GM19099 (cell line): Measurements from ENCODE around the gene NKD1.

Source experiments
- POLR2A ChIP-seq: IDR thresholded peaks from 3 replicates; pipeline ENCODE4 v1.6.1; 2011; ENCODE audit warnings: low read depth; ENCODE audit not compliant: insufficient read length; ENCODE audit errors: extremely low read depth

Gene NKD1

DNA sequence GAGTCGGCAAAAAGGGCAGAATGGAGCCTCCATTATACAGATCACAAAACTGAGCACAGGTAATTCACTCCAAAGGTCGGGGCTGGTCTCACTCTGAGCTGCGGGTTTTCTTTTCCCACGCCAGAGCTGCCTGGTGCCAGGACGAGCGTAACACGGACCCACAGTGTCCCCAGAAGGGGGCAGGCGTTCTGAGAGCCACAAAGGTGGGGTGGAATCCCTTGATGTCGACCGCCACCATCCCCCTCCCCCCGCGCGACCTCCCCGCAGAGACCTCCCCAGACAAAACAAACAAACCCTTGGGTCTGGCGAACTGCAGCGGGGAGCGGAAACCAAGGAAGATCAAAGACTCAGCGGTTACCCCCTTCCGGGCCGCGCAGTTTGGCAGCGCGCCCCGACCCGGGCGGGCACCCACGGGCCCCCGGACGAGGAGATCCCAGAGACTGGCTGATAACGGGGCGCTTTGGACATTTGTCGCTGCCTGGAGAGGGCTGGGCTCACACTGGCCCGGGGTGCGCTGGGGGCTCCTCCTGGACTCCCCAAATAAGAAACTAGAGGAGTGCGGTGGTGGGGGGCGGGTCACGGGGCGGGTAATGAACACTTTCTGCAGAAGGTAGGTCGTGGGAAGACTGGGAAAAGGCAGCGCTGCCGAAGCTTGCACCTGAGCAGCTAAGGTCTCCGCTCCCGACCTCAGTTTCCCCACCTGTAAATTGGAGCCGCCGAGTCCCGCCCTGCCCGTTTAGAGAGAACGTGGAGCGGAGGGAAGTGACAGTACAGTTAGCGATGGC, 664 bp upstream of the NKD1 start:
- no peak for TF ChIP-seq POLR2A

DNA sequence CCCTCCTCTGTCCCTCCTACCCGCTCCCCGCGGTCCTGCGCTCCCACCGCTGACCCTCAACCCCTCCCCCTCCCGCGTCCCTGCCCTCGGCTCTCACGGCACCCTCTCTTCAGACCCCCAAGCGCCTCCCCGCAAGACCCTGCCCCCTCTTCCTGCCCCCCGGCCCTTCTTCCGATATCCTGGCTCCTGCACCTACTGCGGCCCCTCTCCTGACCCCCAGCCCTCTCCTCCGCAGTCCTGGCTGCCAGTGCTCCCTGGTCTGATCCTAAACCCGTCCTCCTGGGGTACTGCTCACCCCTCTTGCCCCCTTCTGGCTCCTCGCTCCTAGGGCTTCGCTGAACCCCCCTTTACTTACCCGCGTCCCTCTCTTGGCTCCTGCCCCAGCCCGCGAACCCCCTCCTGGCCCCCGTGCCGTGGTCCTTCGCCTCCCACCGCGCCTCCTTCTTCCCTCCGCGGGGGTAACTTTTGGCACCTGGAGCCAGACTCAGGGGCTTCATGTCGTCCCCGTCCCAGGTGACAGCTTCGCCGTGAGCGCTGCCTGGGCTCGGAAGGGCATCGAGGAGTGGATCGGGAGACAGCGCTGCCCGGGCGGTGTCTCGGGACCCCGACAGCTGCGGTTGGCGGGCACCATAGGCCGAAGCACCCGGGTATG, 839 bp downstream of the NKD1 start:
- no peak for TF ChIP-seq POLR2A

DNA sequence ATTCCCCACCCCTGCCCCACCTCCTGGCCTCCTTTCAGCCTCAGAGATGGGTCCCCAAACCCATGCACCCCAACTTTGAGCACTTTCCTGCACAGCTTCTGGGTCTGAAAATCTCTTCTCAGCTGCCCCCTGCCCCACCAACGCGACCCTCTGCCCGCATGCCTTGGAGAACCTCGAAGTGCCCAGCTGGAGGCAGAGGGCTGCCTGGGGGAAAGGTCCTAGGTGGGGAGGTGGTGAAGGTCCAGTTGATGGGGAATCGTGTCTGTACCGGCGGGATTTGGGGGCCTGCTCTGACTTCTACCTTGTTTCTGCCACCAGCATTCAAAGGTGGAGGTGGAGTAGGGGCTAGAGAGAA, 1.3 kb downstream of the NKD1 start:
- TF ChIP-seq POLR2A = no peak

DNA sequence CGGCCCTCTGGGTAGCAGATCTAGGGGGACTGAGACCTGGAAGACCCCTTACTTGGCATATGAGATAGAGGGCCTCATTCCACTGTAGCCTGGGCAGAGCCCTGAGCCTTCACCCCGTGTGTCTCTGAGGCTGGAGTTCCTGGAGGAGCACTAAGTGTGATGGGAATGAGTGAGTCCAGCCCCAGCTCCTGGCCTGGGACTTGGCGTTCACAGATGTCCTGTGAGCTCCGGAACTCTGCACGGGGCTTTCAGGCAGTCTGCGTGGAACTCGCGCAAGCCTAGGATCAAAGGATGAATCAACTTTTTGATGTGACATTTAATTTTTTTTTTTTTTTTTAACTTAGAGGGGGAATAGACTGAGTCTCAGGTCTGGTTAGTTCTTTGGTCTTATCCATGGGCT, 1.8 kb downstream of the NKD1 start:
- TF ChIP-seq POLR2A = no peak

DNA sequence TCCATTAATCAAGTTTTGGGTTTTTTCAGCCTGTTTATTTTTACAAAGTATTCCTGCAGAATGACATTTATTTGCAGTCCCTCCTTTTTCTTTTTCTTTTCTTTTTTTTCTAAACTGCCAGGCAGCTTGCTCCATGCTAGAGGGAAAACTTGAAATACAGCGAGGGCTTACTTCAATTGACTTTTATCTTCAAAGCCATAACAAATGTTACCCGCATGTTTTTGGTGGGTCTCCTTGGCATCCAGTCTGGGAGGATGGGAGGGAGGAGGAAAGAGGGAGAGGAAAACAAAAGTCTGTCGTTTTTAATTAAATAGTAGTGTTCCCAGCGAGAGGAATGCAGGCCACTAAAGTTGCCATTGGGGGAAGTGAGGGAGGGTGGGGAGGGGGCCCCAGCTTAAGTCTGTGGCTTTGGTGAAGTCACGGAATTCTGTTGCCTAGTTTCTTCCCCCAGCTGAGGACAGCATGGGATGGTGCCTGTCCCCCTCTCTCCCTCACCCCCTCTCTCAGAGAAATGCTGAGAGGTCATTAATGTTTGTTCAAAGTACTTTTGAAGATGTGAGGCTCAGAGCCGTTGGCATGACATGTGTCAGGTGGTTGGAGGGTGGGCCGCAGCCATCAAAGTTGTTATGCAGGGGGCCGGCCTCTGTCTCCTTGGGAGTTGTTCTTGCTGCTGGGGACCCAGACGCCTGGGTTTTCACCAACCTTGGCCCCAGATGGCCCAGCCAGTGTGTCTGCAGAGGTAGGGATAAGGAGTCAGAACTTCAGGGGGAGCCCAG, 2.9 kb downstream of the NKD1 start:
- no peak for TF ChIP-seq POLR2A

DNA sequence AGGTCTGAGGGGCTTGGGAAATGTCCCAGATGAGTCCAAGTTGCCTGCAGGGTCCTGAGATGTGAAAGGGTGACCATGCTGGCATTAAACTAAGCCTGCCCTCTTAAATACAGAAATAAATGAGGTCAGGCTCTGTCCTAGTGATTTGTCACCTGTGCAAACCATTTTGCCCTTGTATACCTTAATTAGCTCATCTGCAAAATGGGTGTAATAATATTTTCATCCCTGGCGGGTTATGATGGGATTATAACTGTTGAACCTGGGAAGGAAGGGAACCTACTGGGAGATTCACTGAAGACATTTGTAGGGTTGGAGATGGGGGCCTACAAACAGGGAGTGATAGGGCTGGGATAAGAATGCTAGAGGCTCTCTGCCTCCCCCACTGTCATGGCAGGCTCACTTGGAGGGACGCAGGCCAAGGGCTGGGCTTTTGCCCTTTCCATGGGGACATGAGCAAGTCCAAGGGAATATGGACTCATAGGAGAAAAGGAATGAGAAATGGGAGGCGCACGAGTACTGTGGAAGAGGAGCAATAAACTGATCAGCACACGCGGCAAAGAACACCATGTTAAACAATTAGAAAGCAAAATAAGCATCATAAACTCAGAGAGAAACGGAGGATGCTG, 4.4 kb downstream of the NKD1 start:
- no peak for TF ChIP-seq POLR2A

DNA sequence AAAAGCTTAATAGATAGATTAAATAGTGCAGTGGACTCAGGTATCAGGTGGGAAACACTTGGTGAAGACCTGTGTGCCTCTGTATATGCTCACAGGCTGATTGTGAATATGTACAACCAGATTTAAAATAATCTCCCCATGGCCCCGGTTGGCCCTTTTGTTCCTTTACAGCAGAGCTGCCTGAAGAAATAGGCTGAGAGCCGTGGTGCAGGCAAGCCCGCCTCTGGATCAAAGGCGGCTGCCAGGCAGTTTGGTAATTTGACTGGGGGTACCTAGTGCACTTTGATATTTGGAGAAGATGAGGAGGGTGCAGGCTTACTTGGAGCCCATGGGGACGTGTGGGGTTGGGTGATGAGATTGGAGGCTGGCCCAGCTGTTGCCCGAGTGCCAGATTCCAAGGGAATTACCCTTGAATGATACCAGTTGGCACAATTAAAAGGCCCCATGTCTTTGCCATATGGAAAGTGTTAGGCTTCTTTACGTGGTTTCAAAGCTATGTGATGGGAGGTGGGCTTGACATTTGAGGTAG, 5.0 kb downstream of the NKD1 start:
- no peak for TF ChIP-seq POLR2A

DNA sequence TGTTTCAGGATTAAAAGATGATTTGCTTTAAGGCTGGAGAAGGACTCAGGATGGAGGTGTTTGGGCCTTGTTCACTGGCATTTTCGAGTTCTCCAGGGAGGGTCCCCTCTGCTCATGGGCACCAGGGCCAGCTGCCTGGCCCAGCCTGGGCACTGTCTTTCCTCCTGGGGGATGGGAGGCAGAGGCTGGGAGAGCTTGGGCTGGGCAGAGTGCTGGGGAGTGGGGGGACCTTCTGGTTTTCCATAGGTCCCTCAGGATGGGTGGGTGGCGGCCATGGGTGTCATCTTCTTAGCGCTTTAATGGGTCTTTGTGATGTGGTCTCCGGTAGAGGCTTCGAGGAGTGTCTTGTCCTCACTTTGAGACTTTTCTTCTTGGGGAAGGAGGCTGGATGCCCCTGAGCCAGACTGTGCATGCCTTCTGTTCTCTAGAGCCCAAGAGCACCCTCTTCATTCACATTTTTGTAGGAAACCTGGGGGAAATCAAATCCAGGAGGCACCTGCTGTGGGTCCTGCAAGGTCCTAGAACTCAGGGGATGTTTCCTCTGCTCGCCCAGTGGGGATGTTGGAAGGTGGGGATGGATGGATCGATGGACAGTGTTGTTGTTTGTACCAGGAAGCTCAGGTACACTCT, 5.7 kb downstream of the NKD1 start:
- no peak for TF ChIP-seq POLR2A

DNA sequence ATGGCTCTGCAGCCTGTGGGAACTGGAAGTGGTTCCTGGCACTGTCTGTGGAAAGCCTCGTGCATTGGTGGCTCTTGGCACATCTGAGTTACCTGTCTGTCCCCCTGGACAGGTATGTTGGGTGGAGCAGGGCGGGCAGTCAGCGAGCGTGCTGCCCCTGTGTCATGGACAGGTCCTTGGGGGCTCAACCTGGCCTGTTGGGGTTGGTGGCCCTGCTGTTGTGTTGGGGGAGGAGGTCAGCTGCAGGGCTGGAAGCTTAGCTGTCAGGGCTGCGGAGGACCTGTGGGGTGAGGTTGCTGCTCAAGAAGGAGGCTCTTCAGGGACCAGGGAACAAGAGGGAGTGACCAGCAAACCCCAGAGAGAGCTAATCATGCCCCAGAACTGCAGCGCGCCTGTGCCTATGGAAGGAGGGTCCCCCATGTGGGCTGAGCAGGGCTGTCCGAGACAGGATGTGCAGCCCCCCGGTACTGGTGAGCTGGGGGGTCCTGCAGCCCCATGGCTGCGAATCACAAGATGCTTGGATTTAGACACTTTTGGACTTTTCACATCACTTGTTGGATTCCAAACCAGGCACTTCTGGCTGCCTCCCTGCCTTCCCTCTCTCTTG, 7.2 kb downstream of the NKD1 start:
- no peak for TF ChIP-seq POLR2A

DNA sequence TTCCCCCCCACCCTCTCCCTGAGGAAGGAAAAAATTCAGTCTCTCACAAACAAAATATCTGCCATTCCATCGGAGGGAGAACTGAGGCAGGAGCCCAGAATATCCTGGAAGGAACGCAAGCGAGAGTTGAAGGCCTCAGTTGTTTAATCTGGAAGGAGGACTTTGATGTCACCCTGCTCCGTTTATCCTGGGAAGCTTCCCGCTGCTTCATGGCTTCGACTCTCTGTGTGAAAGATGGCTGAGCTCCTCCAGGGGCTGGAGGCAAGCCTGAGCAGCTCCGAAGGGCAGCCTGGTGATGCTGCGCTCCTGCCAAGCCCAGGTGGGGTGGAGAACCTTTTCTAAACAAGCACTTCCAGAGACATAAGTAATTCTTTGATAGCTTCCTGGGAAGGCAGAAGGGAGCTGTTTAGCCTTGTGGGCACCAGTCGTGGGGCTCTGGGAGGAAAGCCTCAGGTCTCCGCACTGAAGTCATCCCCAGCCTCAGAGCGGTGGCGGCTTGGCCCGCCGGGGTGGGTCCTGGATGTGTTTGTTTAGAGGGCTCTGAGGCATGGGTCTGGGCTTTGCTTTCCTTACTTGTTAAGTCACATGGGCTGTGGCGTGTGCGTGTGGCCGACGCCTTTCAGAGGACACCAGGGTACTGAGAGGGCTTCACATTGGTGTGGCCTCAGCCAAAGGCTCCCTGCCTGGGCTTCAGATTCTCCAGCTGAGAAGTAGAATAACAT, 7.9 kb downstream of the NKD1 start:
- no peak for TF ChIP-seq POLR2A

DNA sequence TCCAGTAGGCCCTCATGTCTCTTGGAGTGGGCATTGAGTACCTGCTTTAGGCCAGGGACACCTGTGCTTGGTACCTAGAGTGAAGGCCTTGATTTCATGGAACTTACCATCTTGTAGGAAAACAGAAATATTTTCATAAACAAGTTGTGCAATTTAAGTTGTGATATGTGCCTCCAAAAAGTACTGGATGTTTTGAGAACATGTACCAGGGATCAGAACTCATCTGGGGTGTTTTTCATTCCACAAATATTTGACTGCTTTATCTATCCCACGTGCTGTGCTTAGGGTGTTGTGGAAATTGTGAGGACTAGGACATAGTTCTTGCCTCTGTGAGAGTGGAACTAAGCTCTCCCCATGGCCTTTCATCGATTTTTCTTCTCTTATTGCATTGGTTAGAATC, 8.8 kb downstream of the NKD1 start:
- no peak for TF ChIP-seq POLR2A

DNA sequence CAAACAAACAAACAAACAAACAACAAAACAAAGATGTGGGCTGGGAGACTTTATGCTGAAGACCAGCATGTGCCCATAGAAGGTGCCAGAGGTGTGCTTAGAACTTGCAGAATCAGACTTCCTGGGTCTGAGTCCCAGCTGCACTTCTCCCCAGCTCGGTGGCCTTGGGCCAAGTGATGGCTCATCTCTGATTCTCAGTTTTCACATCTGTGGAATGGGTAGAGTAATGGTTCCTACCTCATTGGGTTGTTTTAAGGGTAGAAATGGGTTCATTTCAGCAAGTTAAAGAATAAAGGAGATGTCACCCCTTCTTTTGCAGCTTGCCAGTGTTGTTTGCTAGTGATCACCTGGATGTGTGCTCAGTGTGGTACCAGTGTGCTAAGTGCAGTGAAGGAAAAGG, 10.7 kb downstream of the NKD1 start:
- TF ChIP-seq POLR2A = no peak

DNA sequence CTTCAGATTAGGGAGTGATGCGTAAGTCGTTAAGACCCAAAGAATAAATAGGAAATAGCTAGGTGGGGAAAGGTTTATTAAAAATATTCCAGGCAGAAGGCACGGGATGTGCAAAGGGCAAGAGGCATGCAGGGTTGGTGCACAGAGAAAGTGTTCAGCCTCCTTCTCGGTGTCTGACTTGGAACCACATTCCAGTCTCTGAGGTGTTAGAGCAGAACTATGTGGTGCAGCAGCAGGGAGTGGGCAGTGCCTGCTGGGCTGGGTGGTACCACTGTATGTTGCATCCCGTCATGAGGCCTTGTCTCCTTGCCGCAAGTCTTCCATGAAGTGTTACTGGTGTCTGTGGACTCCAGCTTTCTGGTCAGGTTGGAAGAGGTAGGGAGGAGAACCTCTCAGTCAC, 11.1 kb downstream of the NKD1 start:
- TF ChIP-seq POLR2A = no peak
